Trophoblast cell (in vitro differentiated cells and primary cell): Measurements from ENCODE around the gene FUT8.

ENCODE experiments used
- DNase-seq, 2 donors: peaks; one replicate each; pipeline ENCODE4 v3.0.0-alpha.2; 2016
- H2AFZ ChIP-seq: 2 replicates; pipeline ENCODE4 v1.6.1; 2013; ENCODE audit warnings: low read length, moderate library complexity, mild to moderate bottlenecking; ENCODE audit not compliant: insufficient read depth, poor library complexity
- H2AK5ac ChIP-seq: 2 replicates; pipeline ENCODE4 v1.6.1; 2013; ENCODE audit warnings: mild to moderate bottlenecking, low read length
- H2BK120ac ChIP-seq: 2 replicates; pipeline ENCODE4 v1.6.1; 2013; ENCODE audit warnings: low read length, mild to moderate bottlenecking, moderate library complexity; ENCODE audit not compliant: insufficient read depth, poor library complexity
- H2BK12ac ChIP-seq: 2 replicates; pipeline ENCODE4 v1.6.1; 2013; ENCODE audit warnings: mild to moderate bottlenecking, low read length, moderate library complexity
- H2BK5ac ChIP-seq: 2 replicates; pipeline ENCODE4 v1.6.1; 2013; ENCODE audit warnings: low read length, low read depth, moderate library complexity, mild to moderate bottlenecking; ENCODE audit not compliant: poor library complexity
- H3K14ac ChIP-seq: 2 replicates; pipeline ENCODE4 v1.6.1; 2013; ENCODE audit warnings: mild to moderate bottlenecking, low read length
- H3K18ac ChIP-seq: 2 replicates; pipeline ENCODE4 v1.6.1; 2013; ENCODE audit warnings: mild to moderate bottlenecking, low read length
- H3K23ac ChIP-seq: 2 replicates; pipeline ENCODE4 v1.6.1; 2013; ENCODE audit warnings: low read length
- H3K27ac ChIP-seq: 2 replicates; pipeline ENCODE4 v1.5.1; 2013; ENCODE audit warnings: low read depth, mild to moderate bottlenecking, inconsistent platforms, low read length, moderate library complexity
- H3K27me3 ChIP-seq: 2 replicates; pipeline ENCODE4 v1.6.1; 2013; ENCODE audit warnings: inconsistent platforms, mild to moderate bottlenecking, low read length, moderate library complexity; ENCODE audit not compliant: insufficient read depth
- H3K36me3 ChIP-seq, 2 experiments: 1 replicate in 1 of 2; 2 replicates in 1 of 2; pipeline ENCODE4 v1.6.1; 2013; ENCODE audit warnings: low read length in 2 of 2, mild to moderate bottlenecking in 2 of 2, moderate library complexity in 1 of 2; ENCODE audit not compliant: insufficient read depth in 2 of 2, control insufficient read depth in 1 of 2
- H3K4ac ChIP-seq: 2 replicates; pipeline ENCODE4 v1.6.1; 2013; ENCODE audit warnings: low read depth, mild to moderate bottlenecking, low read length, moderate library complexity
- H3K4me1 ChIP-seq, 2 experiments: 1 replicate in 1 of 2; 2 replicates in 1 of 2; pipeline ENCODE4 v1.6.1; 2013; ENCODE audit warnings: low read length in 2 of 2, mild to moderate bottlenecking in 2 of 2, moderate library complexity in 1 of 2; ENCODE audit not compliant: insufficient read depth in 2 of 2, control insufficient read depth in 1 of 2
- H3K4me2 ChIP-seq: 2 replicates; pipeline ENCODE4 v1.6.1; 2013; ENCODE audit warnings: inconsistent platforms, mild to moderate bottlenecking, low read length, moderate library complexity
- H3K4me3 ChIP-seq: 2 replicates; pipeline ENCODE4 v1.5.1; 2013; ENCODE audit warnings: mild to moderate bottlenecking, low read depth, low read length, inconsistent platforms
- H3K79me1 ChIP-seq: one replicate; pipeline ENCODE4 v1.6.1; 2013; ENCODE audit warnings: low read length
- H3K79me2 ChIP-seq: 2 replicates; pipeline ENCODE4 v1.6.1; 2013; ENCODE audit warnings: low read length, mild to moderate bottlenecking; ENCODE audit not compliant: control insufficient read depth, insufficient read depth, poor library complexity
- H3K9ac ChIP-seq: 2 replicates; pipeline ENCODE4 v1.6.1; 2013; ENCODE audit warnings: mild to moderate bottlenecking, low read length
- H3K9me3 ChIP-seq: 2 replicates; pipeline ENCODE4 v1.6.1; 2013; ENCODE audit warnings: low read depth, mild to moderate bottlenecking, control low read depth, inconsistent platforms, low read length; ENCODE audit not compliant: insufficient read depth
- H4K12ac ChIP-seq: 2 replicates; pipeline ENCODE4 v1.6.1; 2013; ENCODE audit warnings: low read depth, mild to moderate bottlenecking, low read length, moderate library complexity
- H4K8ac ChIP-seq: 2 replicates; pipeline ENCODE4 v1.6.1; 2013; ENCODE audit warnings: low read depth, mild to moderate bottlenecking, low read length, moderate library complexity
- H4K91ac ChIP-seq: one replicate; pipeline ENCODE4 v1.6.1; 2013; ENCODE audit warnings: low read depth, mild to moderate bottlenecking, low read length, moderate library complexity
- WGBS: extraction: QIAGEN DNeasy Blood & Tissue Kit; methylation state at CpG from one replicate; pipeline ENCODE4 v1.1.7; 2013; ENCODE audit warnings: missing lambda C conversion rate; ENCODE audit not compliant: insufficient read length, insufficient coverage; ENCODE audit errors: extremely low coverage; 5-methylcytosine and 5-hydroxymethylcytosine counted together

FUT8 gene

GRCh38 chr14:65438266-65438933, 25.9 kb downstream of the FUT8 start:
- no peak overlapping the region for H2BK5ac ChIP-seq
- no peak for DNase-seq
- peaks cover 11% of the 10 kb centered on the region for H3K79me1 ChIP-seq
- H3K27ac ChIP-seq = peak overlapping the region; percentile 54
- H3K4ac ChIP-seq = no peak overlapping the region
- no peak overlapping the region for H3K23ac ChIP-seq
- no peak overlapping the region for H2BK12ac ChIP-seq
- H2BK120ac ChIP-seq = no peak overlapping the region
- no peak overlapping the region for H4K8ac ChIP-seq
- no peak overlapping the region for H3K18ac ChIP-seq
- peaks cover 5% of the 10 kb centered on the region for H3K79me2 ChIP-seq
- no peak overlapping the region for H3K4me2 ChIP-seq
- H3K9me3 ChIP-seq = no peaks in the 10 kb centered on the region
- H2AFZ ChIP-seq = no peak overlapping the region
- no CpG with 5 or more reads among the region's 1 CpG for WGBS
- no peak overlapping the region for H2AK5ac ChIP-seq
- no peak overlapping the region for H4K12ac ChIP-seq
- no peak overlapping the region for H3K9ac ChIP-seq
- H3K36me3 ChIP-seq = peaks cover 0 to 5% of the 10 kb centered on the region in 2 experiments
- H3K4me1 ChIP-seq = peaks cover 3 to 8% of the 10 kb centered on the region in 2 experiments
- H4K91ac ChIP-seq = no peak overlapping the region
- no peak overlapping the region for H3K14ac ChIP-seq
- no peak overlapping the region for H3K4me3 ChIP-seq
- H3K27me3 ChIP-seq = no peaks in the 10 kb centered on the region

DNA sequence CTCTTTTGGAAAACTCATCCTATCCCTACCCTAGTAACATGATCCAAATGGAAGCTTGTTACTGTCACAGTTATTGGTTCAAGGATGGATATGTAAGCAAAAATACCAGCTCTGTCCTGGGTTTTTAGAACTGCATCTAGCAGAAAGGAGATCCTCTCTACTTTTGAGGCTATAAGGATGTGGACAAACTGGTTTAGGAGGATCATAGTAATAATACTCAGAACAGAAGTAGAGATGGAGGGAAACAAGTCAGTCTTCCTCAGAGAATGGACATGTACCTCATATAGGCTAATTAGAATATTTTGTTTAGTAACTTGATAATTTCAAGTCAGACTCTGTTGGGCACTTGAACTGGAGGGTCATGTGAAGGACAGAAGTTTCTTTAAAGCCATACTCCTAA, 26.6 kb downstream of the FUT8 start:
- no peaks in the 10 kb centered on the region for H3K27me3 ChIP-seq
- peak overlapping the region; percentile 27 for H3K4ac ChIP-seq
- H3K4me2 ChIP-seq = no peak overlapping the region
- H2BK120ac ChIP-seq = no peak overlapping the region
- no peaks in the 10 kb centered on the region for H3K9me3 ChIP-seq
- peaks cover 3% of the 10 kb centered on the region for H3K79me2 ChIP-seq
- no peak overlapping the region for H3K14ac ChIP-seq
- no peak overlapping the region for H2BK12ac ChIP-seq
- H4K91ac ChIP-seq = no peak overlapping the region
- no peak overlapping the region for H3K9ac ChIP-seq
- no peak overlapping the region for H4K12ac ChIP-seq
- H2AK5ac ChIP-seq = no peak overlapping the region
- no peak overlapping the region for H2AFZ ChIP-seq
- H3K79me1 ChIP-seq = peaks cover 8% of the 10 kb centered on the region
- no peak overlapping the region for H4K8ac ChIP-seq
- H3K23ac ChIP-seq = no peak overlapping the region
- peak overlapping the region; percentile 37 for H3K27ac ChIP-seq
- H2BK5ac ChIP-seq = no peak overlapping the region
- peaks cover 0 to 5% of the 10 kb centered on the region in 2 experiments for H3K36me3 ChIP-seq
- H3K18ac ChIP-seq = no peak overlapping the region
- peak in 1 of 2 donors; percentile 53 for DNase-seq
- no peak overlapping the region for H3K4me3 ChIP-seq
- peaks cover 0 to 5% of the 10 kb centered on the region in 2 experiments for H3K4me1 ChIP-seq

- H3K4ac ChIP-seq = no peak overlapping the region
- no CpG with 5 or more reads among the region's 1 CpG for whole genome bisulfite sequencing
- no peak overlapping the region for H3K18ac ChIP-seq
- H3K14ac ChIP-seq = no peak overlapping the region
- H3K4me3 ChIP-seq = no peak overlapping the region
- H3K9ac ChIP-seq = no peak overlapping the region
- no peak for DNase-seq
- no peak overlapping the region for H3K23ac ChIP-seq
- H3K27ac ChIP-seq = no peak overlapping the region
- H4K8ac ChIP-seq = no peak overlapping the region
- no peak overlapping the region for H2BK5ac ChIP-seq
- H3K79me1 ChIP-seq = peaks cover 7% of the 10 kb centered on the region
- H3K27me3 ChIP-seq = no peaks in the 10 kb centered on the region
- no peaks in the 10 kb centered on the region for H3K9me3 ChIP-seq
- H3K4me1 ChIP-seq = peaks cover 0 to 3% of the 10 kb centered on the region in 2 experiments
- H2BK12ac ChIP-seq = no peak overlapping the region
- no peak overlapping the region for H2AK5ac ChIP-seq
- peaks cover 0 to 8% of the 10 kb centered on the region in 2 experiments for H3K36me3 ChIP-seq
- H3K79me2 ChIP-seq = peaks cover 3% of the 10 kb centered on the region
- H4K91ac ChIP-seq = no peak overlapping the region
- no peak overlapping the region for H2AFZ ChIP-seq
- no peak overlapping the region for H2BK120ac ChIP-seq
- H4K12ac ChIP-seq = no peak overlapping the region
- H3K4me2 ChIP-seq = no peak overlapping the region
Observed at GRCh38 chr14:65440230-65440629, 27.7 kb downstream of the FUT8 start.

- H2BK12ac ChIP-seq = no peak overlapping the region
- H4K8ac ChIP-seq = no peak overlapping the region
- WGBS = no CpG with 5 or more reads among the region's 1 CpG
Observed at GRCh38 chr14:65444230-65444629, 31.7 kb downstream of the FUT8 start.

More at GRCh38 chr14:65444230-65444629, 31.7 kb downstream of the FUT8 start:
- Histone ChIP-seq H3K18ac (no peak overlapping the region), H3K27ac (no peak overlapping the region), H3K4ac (no peak overlapping the region), H3K27me3 (no peaks in the 10 kb centered on the region), H4K12ac (no peak overlapping the region), H3K79me1 (peaks cover 2% of the 10 kb centered on the region), H3K23ac (no peak overlapping the region), H2BK5ac (no peak overlapping the region), H3K14ac (no peak overlapping the region), H2AFZ (no peak overlapping the region), H2AK5ac (no peak overlapping the region), H3K9me3 (no peaks in the 10 kb centered on the region), H3K4me2 (no peak overlapping the region), H4K91ac (no peak overlapping the region), H3K4me3 (no peak overlapping the region), H2BK120ac (no peak overlapping the region), H3K36me3 (peaks cover 0 to 3% of the 10 kb centered on the region in 2 experiments), H3K9ac (no peak overlapping the region), H3K4me1 (no peaks in the 10 kb centered on the region), H3K79me2 (no peaks in the 10 kb centered on the region)
- no peak for DNase-seq
